Tibial nerve (tissue), 3 donors: ENCODE results near the gene CDK16.
"Not testable (repeated sequence)": the region's sequence is repeated elsewhere in the genome, so short reads cannot be mapped to it uniquely, and the experiment has no call there.

Experiments
- CTCF ChIP-seq, 5 experiments: fragments of 200-600 bp in 3 of 5; fragments of 450-650 bp in 2 of 5; sonication (generic) in 3 of 5; IDR thresholded peaks; one replicate each; pipeline ENCODE4 v1.5.1; 2016 to 2019; ENCODE audit warnings: antibody characterized with exemption in 5 of 5, mild to moderate bottlenecking in 3 of 5, moderate library complexity in 2 of 5
- POLR2A ChIP-seq, 2 donors: fragments of 450-650 bp; IDR thresholded peaks; one replicate each; pipeline ENCODE4 v1.6.1; 2017; ENCODE audit warnings: antibody characterized with exemption in 2 of 2, mild to moderate bottlenecking in 2 of 2, moderate library complexity in 2 of 2

- TF ChIP-seq CTCF, POLR2A (IDR thresholded peaks at IDR 0.05): not testable (repeated sequence)
Observed at GRCh38 chrX:47257620-47258019, 39.1 kb downstream of the CDK16 start.
